CD4-positive, CD25-positive, alpha-beta regulatory T cell (primary cell): ENCODE data around the gene MAP3K3. TPM values are rescaled to one million over a fixed set of nuclear protein-coding genes. Genes with fewer than 3 reads are reported as not detected.
"Not testable (repeated sequence)": the region's sequence is repeated elsewhere in the genome, so short reads cannot be mapped to it uniquely, and the experiment has no call there.

Experiments used
- ATAC-seq, 2 donors: fragments of 150-1000 bp; cut with Tn5 transposase; one replicate each; pipeline ENCODE4 v1.10.0; 2021; ENCODE audit warnings: low read depth in 2 of 2, moderate number of reproducible peaks in 2 of 2, moderate library complexity in 1 of 2
- DNase-seq, 3 donors: peaks; one replicate each; pipeline versions ENCODE4 v3.0.0 to v3.0.0-alpha.2; 2012 to 2022; ENCODE audit warnings: mixed read lengths in 1 of 3
- H3K27ac ChIP-seq: one replicate; pipeline ENCODE4 v1.7.0; 2013; ENCODE audit warnings: mild to moderate bottlenecking, low read length; ENCODE audit not compliant: insufficient read depth, poor library complexity, severe bottlenecking
- H3K27me3 ChIP-seq: one replicate; pipeline ENCODE4 v1.7.0; 2013; ENCODE audit warnings: low read length; ENCODE audit not compliant: control insufficient read depth, insufficient read depth
- H3K36me3 ChIP-seq: one replicate; pipeline ENCODE4 v1.7.0; 2013; ENCODE audit warnings: mild to moderate bottlenecking, low read length, moderate library complexity; ENCODE audit not compliant: control insufficient read depth, insufficient read depth
- H3K4me1 ChIP-seq: 2 replicates; pipeline ENCODE4 v1.7.0; 2013; ENCODE audit warnings: mild to moderate bottlenecking, low read length; ENCODE audit not compliant: insufficient read depth, control insufficient read depth, poor library complexity, severe bottlenecking
- H3K4me3 ChIP-seq: one replicate; pipeline ENCODE4 v1.7.0; 2013; ENCODE audit warnings: low read depth, mild to moderate bottlenecking, low read length, moderate library complexity
- H3K9me3 ChIP-seq, 2 experiments: 1 replicate in 1 of 2; 2 replicates in 1 of 2; pipeline ENCODE4 v1.7.0; 2013; ENCODE audit warnings: low read length in 2 of 2, mild to moderate bottlenecking in 1 of 2, moderate library complexity in 1 of 2; ENCODE audit not compliant: control insufficient read depth in 2 of 2
- H3K27ac Mint-ChIP-seq, 3 donors: one replicate each; pipeline ENCODE4 v1.8.0; 2020 to 2022; ENCODE audit warnings: mild to moderate bottlenecking in 3 of 3, mixed read lengths in 3 of 3, moderate library complexity in 2 of 3
- H3K27me3 Mint-ChIP-seq: one replicate; pipeline ENCODE4 v1.8.0; 2022; ENCODE audit warnings: mild to moderate bottlenecking, mixed read lengths
- H3K36me3 Mint-ChIP-seq: one replicate; pipeline ENCODE4 v1.8.0; 2020; ENCODE audit warnings: mixed read lengths
- H3K4me1 Mint-ChIP-seq, 4 donors: one replicate each; pipeline ENCODE4 v1.8.0; 2020 to 2022; ENCODE audit warnings: mixed read lengths in 4 of 4, mild to moderate bottlenecking in 1 of 4
- H3K4me3 Mint-ChIP-seq, 4 donors: one replicate each; pipeline ENCODE4 v1.8.0; 2020 to 2022; ENCODE audit warnings: mild to moderate bottlenecking in 4 of 4, mixed read lengths in 4 of 4, moderate library complexity in 3 of 4
- H3K9me3 Mint-ChIP-seq, 7 donors: one replicate each; pipeline ENCODE4 v1.8.0; 2020 to 2022; ENCODE audit warnings: mixed read lengths in 7 of 7, mild to moderate bottlenecking in 3 of 7, moderate library complexity in 2 of 7
- polyA plus RNA-seq, 4 donors: library from polyadenylated mRNA; unstranded; fragments of 300-500 nt; fragmentation: Illumina TruSeq; gene quantifications; one replicate each; pipeline ENCODE4 v1.2.3, GENCODE V29; 2021
- total RNA-seq: library from RNA; stranded (reverse); gene quantifications from one replicate; pipeline ENCODE4 v1.2.3, GENCODE V29; 2022

Gene MAP3K3
- total and polyA plus RNA-seq, 5 donors from 2014 or later = 24.2 to 72.9 (median 28.8) TPM

DNA sequence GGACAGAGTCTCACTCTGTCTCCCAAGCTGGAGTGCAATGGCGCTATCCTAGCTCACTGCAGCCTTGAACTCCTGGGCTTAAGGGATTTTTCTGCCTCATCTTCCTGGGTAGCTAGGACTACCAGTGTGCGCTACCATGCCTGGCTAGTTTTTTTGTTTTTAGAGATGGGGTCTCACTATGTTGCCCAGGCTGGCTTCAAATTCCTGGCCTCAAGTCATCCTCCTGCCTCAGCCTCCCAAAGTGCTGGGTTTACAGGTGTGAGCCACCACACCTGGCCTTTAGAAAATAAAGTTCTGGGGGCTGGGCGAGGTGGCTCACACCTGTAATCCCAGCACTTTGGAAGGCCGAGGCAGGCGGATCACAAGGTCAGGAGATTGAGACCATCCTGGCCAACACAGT lies 98.0 kb downstream of the MAP3K3 start:
- H3K9me3 ChIP-seq, H3K9me3 Mint-ChIP-seq, H3K27ac Mint-ChIP-seq, H3K36me3 Mint-ChIP-seq, DNase-seq, H3K4me3 ChIP-seq, ATAC-seq, H3K4me3 Mint-ChIP-seq, H3K36me3 ChIP-seq, H3K4me1 Mint-ChIP-seq, H3K27me3 Mint-ChIP-seq, H3K27ac ChIP-seq, H3K4me1 ChIP-seq, H3K27me3 ChIP-seq: not testable (repeated sequence)

DNA sequence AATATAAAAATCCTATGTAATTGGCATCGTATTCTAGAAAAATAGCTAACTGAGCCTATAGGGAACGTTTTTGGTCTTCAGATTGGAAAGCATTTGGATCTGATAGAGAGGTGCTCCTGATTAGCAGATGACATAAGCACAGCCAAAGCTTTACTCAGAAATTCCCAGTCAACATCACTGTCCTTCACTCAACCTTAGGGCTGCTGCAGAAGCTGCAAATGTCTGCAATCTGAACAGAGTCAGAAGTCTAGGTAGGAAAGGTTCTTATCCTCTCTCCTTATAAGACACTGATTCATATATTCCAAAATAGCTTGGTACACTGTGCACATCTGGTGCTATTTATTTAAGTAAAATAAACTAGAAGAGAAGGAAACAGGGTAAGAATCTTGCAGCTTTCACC lies 100.2 kb downstream of the MAP3K3 start:
- Mint-ChIP-seq H3K4me3 (no peak overlapping the region), H3K9me3 (no peaks in the 10 kb centered on the region)
- ATAC-seq = no peak

DNA sequence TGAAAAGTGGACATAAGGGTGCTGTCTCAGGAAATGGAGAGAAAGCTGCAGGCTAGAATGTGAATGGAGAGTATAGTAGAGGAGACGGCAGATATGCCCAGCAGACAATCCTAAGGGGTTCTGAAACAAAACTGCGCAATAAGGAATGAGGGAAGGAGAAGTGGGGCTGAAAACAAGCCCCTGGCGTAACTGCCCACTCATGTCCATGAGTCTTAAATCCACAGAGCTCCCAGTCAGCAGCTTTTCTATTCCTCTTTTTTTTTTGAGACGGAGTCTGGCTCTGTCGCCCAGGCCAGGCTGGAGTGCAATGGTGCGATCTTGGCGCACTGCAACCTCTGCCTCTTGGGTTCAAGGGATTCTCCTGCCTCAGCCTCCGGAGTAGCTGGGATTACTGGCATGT lies 113.5 kb downstream of the MAP3K3 start:
- no peak overlapping the region for H3K4me3 ChIP-seq
- Mint-ChIP-seq H3K27ac (no peak overlapping the region), H3K4me1 (peaks cover 12 to 16% (median 14%) of the 10 kb centered on the region in 4 donors), H3K36me3 (no peaks in the 10 kb centered on the region), H3K4me3 (no peak overlapping the region), H3K9me3 (no peaks in the 10 kb centered on the region), H3K27me3 (no peaks in the 10 kb centered on the region)
- no peak for DNase-seq
- H3K36me3 ChIP-seq = no peaks in the 10 kb centered on the region
- no peaks in the 10 kb centered on the region for H3K9me3 ChIP-seq
- H3K27me3 ChIP-seq = no peaks in the 10 kb centered on the region
- peaks cover 7% of the 10 kb centered on the region for H3K4me1 ChIP-seq
- ATAC-seq = no peak
- no peak overlapping the region for H3K27ac ChIP-seq

More for the DNA sequence above, 100.2 kb downstream of the MAP3K3 start:
- no peaks in the 10 kb centered on the region for H3K9me3 ChIP-seq
- Mint-ChIP-seq H3K4me1 (peaks cover 0 to 11% (median 4%) of the 10 kb centered on the region in 4 donors), H3K27ac (peak overlapping the region in 2 of 3 donors; percentile 5 to 17), H3K36me3 (peaks cover 11% of the 10 kb centered on the region), H3K27me3 (no peaks in the 10 kb centered on the region)
- H3K27ac ChIP-seq = no peak overlapping the region
- no peaks in the 10 kb centered on the region for H3K4me1 ChIP-seq
- H3K27me3 ChIP-seq = no peaks in the 10 kb centered on the region
- H3K4me3 ChIP-seq = no peak overlapping the region
- peaks cover 16% of the 10 kb centered on the region for H3K36me3 ChIP-seq
- DNase-seq = no peak

DNA sequence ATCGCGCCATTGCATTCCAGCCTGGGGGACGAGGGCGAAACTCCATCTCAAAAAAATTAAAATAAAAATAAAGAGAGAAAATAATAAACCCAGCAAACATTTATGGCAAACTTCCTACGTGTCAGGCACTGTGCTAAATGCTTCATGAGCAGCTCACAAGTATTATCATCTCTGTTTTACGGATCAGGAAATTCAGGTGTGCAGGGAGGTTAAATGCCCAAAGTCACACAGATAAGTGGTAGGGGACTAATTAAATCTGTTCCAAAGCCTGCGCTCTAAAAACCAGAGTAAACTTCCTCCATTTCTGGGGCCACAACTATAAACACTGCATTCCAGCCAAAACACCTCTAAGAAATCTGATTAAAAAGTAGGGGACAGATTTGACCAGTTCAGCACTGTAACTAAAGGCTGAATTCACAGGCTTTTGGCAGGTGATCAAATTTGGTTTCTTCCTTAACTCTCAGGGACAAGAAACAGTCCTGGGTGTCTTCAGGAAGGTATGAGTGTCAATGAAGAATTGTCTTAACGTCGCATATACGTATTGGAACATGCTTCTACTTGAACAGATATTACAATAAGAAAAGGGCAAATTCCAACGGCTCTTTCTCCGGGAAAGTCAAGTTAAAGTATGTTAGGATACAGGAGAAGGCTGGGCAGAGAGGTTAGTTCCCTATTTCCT lies 118.4 kb downstream of the MAP3K3 start:
- ATAC-seq (no peak), DNase-seq (peak in 1 of 3 donors; percentile 33)
- peak overlapping the region; percentile 80 to 97 (median 90) for H3K4me3 Mint-ChIP-seq
- no peaks in the 10 kb centered on the region for H3K27me3 ChIP-seq
- H3K4me1 Mint-ChIP-seq = peaks cover 13 to 29% (median 16%) of the 10 kb centered on the region in 4 donors
- peaks cover 2% of the 10 kb centered on the region for H3K36me3 Mint-ChIP-seq
- peak overlapping the region; percentile 86 for H3K27ac ChIP-seq
- H3K9me3 ChIP-seq = no peaks in the 10 kb centered on the region
- peak overlapping the region; percentile 87 to 97 (median 95) for H3K27ac Mint-ChIP-seq
- H3K9me3 Mint-ChIP-seq = no peaks in the 10 kb centered on the region
- H3K4me3 ChIP-seq = peak overlapping the region; percentile 92
- no peaks in the 10 kb centered on the region for H3K27me3 Mint-ChIP-seq
- peaks cover 2% of the 10 kb centered on the region for H3K36me3 ChIP-seq
- peaks cover 24% of the 10 kb centered on the region for H3K4me1 ChIP-seq

DNA sequence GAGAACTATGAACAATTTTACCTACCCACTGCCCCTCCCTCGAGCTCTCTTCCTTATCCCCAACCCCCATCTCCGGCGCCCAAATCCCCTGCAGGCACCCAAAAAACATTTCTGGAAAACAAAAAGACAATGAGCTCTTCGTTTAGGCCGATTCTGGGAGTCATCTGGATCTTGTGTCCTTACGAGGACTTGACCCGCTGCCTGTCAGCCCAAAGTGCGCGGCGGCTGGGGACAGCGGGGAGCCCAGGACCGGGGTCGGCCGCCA lies 118.9 kb downstream of the MAP3K3 start:
- no peaks in the 10 kb centered on the region for H3K9me3 ChIP-seq
- Mint-ChIP-seq H3K36me3 (peaks cover 7% of the 10 kb centered on the region), H3K27me3 (no peaks in the 10 kb centered on the region)

DNA sequence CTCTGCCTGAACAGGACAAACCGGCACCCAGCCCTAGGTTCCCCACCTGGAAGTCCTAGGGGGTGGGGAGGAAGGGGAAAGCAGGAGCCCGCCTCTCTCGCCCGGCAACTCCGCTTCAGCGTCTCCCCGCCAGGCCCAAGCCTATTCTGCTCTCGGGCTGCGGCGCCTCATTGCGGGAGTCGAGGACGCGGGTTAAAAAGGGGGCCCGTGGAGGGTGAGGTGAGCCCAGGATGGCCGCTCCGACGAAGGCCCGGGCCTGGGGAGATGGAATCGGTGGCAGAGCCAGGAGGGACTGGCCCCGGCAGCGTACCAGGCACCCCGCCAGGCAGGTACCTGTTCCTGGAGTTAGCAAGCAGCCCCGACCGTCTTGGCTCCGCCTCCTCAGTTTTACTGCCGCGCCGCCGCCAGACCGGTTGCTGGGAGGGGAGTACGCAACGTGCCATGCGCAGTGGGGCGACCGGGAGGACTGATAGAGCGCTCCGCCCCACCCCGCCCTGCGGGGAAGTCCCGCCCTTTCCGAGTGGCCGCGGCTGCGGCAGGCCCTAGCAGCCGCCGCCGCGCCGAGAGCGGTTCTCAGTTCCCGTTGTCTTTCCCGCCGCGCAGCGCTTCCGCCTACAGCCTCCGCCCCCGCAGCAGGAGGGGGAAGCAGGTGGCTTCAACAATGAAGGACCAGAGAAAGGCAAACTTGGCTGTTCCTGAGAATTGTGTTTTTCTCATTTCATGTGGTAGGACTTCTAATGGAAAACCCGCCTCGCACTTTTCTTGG lies 119.4 kb downstream of the MAP3K3 start, which contains the start of gene STRADA:
Gene STRADA (minus strand): TSS at position 392 of the 766 bp plus-strand sequence. CDS start 13,430 bp downstream, outside the sequence.
- H3K4me1 Mint-ChIP-seq = peaks cover 13 to 29% (median 16%) of the 10 kb centered on the region in 4 donors
- H3K36me3 Mint-ChIP-seq = peaks cover 9% of the 10 kb centered on the region
- H3K36me3 ChIP-seq = peaks cover 6% of the 10 kb centered on the region
- H3K9me3 Mint-ChIP-seq = no peaks in the 10 kb centered on the region
- peak; percentile 98 to 99 (median 98) for DNase-seq
- peak within 1 kb of the TSS; percentile 86 for H3K27ac ChIP-seq
- H3K4me3 Mint-ChIP-seq = peak within 1 kb of the TSS; percentile 80 to 97 (median 90)
- peak within 1 kb of the TSS; percentile 87 to 97 (median 95) for H3K27ac Mint-ChIP-seq
- peaks cover 24% of the 10 kb centered on the region for H3K4me1 ChIP-seq
- no peaks in the 10 kb centered on the region for H3K27me3 Mint-ChIP-seq
- peak; percentile 88 to 94 for ATAC-seq
- no peaks in the 10 kb centered on the region for H3K27me3 ChIP-seq
- peak within 1 kb of the TSS; percentile 92 for H3K4me3 ChIP-seq
- H3K9me3 ChIP-seq = no peaks in the 10 kb centered on the region

More for the DNA sequence above, 118.9 kb downstream of the MAP3K3 start:
- DNase-seq = no peak
- H3K9me3 Mint-ChIP-seq = no peaks in the 10 kb centered on the region
- H3K4me3 Mint-ChIP-seq = peak overlapping the region; percentile 80 to 97 (median 90)
- peak overlapping the region; percentile 87 to 97 (median 95) for H3K27ac Mint-ChIP-seq
- Histone ChIP-seq H3K4me1 (peaks cover 24% of the 10 kb centered on the region), H3K36me3 (peaks cover 5% of the 10 kb centered on the region), H3K4me3 (peak overlapping the region; percentile 92), H3K27me3 (no peaks in the 10 kb centered on the region), H3K27ac (peak overlapping the region; percentile 86)
- H3K4me1 Mint-ChIP-seq = peaks cover 13 to 29% (median 16%) of the 10 kb centered on the region in 4 donors
- no peak for ATAC-seq
